Panc1 (cell line): ENCODE data around the gene WWOX.

Source experiments
- CTCF ChIP-seq: fragments of 450-650 bp; IDR thresholded peaks from 2 replicates; pipeline ENCODE4 v1.5.1; 2017; ENCODE audit warnings: mild to moderate bottlenecking
- POLR2AphosphoS5 ChIP-seq: IDR thresholded peaks from 2 replicates; pipeline ENCODE4 v1.6.1; 2012; ENCODE audit warnings: mild to moderate bottlenecking, low read depth, low read length, moderate library complexity

- TF ChIP-seq CTCF (no peak), POLR2AphosphoS5 (no peak)
These were observed 116.8 kb downstream of the WWOX start for GRCh38 chr16:78216166-78216745.
